Posterior vena cava (tissue), 2 donors: Measurements from ENCODE around the gene TMEM18. TPM values are rescaled to one million over a fixed set of nuclear protein-coding genes. Genes with fewer than 3 reads are reported as not detected.

Source experiments
- DNase-seq: peaks from one replicate; pipeline ENCODE4 v3.0.0-alpha.2; 2020; ENCODE audit warnings: low spot score
- intact Hi-C, 2 donors: fragments of 100-400 bp; cut with DNase I; formaldehyde crosslinking; loops; one replicate each; pipeline versions ENCODE4 v1.14.1 to v1.14.2; 2022 to 2023
- total RNA-seq, 2 donors: library from RNA; stranded (reverse); fragmentation: NEBNext Ultra II Directional; extraction: Animal tissue kit (Norgen Biotek cat#: 25700); gene quantifications; one replicate each; pipeline ENCODE4 v1.2.1, GENCODE V29; 2021
- donor health status: DM: yes; HTN: yes; CAD: no.
- donor health status: DM: yes; HTN: yes; CAD: no.

Gene TMEM18
- total RNA-seq, 2 donors from 2014 or later, result 15.7 to 19.2 TPM

- peak; percentile 25 for DNase-seq
- intact Hi-C loops, result no loop called here
These were observed 18.8 kb downstream of the TMEM18 start for GRCh38 chr2:658426-658825.

GRCh38 chr2:657766-658165, 19.4 kb downstream of the TMEM18 start:
- intact Hi-C loops, result no loop called here
- no peak for DNase-seq

- DNase-seq, result no peak
- intact Hi-C loops, result no loop called here
These were observed 20.5 kb downstream of the TMEM18 start for GRCh38 chr2:656676-657075.

GRCh38 chr2:655626-656025, 21.6 kb downstream of the TMEM18 start:
- DNase-seq, result no peak
- intact Hi-C loops, result no loop called here

- DNase-seq, result no peak
- intact Hi-C loops, result no loop called here
These were observed 22.3 kb downstream of the TMEM18 start for GRCh38 chr2:654896-655295.

GRCh38 chr2:653645-654425, 23.4 kb downstream of the TMEM18 start:
- intact Hi-C loops, result no loop called here
- DNase-seq, result no peak

- intact Hi-C loops, result no loop called here
- DNase-seq, result no peak
These were observed 24.2 kb downstream of the TMEM18 start for GRCh38 chr2:652881-653480.

GRCh38 chr2:651951-652373, 25.2 kb downstream of the TMEM18 start:
- DNase-seq, result no peak
- intact Hi-C loops, result no loop called here

- peak; percentile 60 for DNase-seq
- intact Hi-C loops, result no loop called here
These were observed 26.6 kb downstream of the TMEM18 start for GRCh38 chr2:650343-651310.

GRCh38 chr2:649426-650342, 27.5 kb downstream of the TMEM18 start:
- intact Hi-C loops, result no loop called here
- no peak for DNase-seq

GRCh38 chr2:648476-649424, 28.5 kb downstream of the TMEM18 start:
- intact Hi-C loops, result no loop called here
- no peak for DNase-seq

- no peak for DNase-seq
- intact Hi-C loops, result no loop called here
These were observed 29.4 kb downstream of the TMEM18 start for GRCh38 chr2:647691-648231.

GRCh38 chr2:647003-647560, 30.1 kb downstream of the TMEM18 start:
- intact Hi-C loops, result no loop called here
- DNase-seq, result no peak

GRCh38 chr2:644871-645270, 32.3 kb downstream of the TMEM18 start:
- DNase-seq, result no peak
- intact Hi-C loops, result no loop called here

- intact Hi-C loops, result no loop called here
- no peak for DNase-seq
These were observed 33.4 kb downstream of the TMEM18 start for GRCh38 chr2:643761-644160.

GRCh38 chr2:643334-643733, 33.9 kb downstream of the TMEM18 start:
- no peak for DNase-seq
- intact Hi-C loops, result no loop called here
